HG02884 (cell line): Measurements from ENCODE around the gene TRIM72.
"Not testable (repeated sequence)": the region's sequence is repeated elsewhere in the genome, so short reads cannot be mapped to it uniquely, and the experiment has no call there.

Experiments
- ATAC-seq: cut with Tn5 transposase; IDR thresholded peaks from one replicate; pipeline ENCODE4 v1.9.1; 2021; ENCODE audit warnings: mild to moderate bottlenecking, moderate library complexity; ENCODE audit not compliant: unreplicated experiment

The TRIM72 gene

DNA sequence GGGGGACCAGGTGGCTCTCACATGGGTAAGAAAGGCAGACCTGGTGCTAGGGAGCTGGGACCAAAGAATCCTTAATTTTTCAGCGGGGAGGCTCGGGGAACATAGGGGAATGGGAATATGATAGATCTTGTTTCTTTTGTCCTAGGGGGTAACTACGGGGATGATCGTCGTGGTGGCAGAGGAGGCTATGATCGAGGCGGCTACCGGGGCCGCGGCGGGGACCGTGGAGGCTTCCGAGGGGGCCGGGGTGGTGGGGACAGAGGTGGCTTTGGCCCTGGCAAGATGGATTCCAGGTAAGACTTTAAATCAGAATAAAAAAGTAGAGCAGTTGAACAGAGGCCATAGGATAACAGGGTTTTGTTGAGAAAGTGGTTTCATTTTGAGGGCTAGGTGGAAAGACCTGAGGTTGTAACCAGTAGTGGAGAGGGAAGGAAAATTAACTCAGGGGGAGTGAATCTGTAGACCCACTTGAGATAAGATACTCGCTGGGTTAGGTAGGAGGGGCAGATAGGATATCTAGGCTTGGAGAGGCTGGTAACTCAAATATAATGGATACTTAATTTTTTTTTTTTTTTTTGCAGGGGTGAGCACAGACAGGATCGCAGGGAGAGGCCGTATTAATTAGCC lies 23.0 kb upstream of the TRIM72 start:
- no peak for ATAC-seq

DNA sequence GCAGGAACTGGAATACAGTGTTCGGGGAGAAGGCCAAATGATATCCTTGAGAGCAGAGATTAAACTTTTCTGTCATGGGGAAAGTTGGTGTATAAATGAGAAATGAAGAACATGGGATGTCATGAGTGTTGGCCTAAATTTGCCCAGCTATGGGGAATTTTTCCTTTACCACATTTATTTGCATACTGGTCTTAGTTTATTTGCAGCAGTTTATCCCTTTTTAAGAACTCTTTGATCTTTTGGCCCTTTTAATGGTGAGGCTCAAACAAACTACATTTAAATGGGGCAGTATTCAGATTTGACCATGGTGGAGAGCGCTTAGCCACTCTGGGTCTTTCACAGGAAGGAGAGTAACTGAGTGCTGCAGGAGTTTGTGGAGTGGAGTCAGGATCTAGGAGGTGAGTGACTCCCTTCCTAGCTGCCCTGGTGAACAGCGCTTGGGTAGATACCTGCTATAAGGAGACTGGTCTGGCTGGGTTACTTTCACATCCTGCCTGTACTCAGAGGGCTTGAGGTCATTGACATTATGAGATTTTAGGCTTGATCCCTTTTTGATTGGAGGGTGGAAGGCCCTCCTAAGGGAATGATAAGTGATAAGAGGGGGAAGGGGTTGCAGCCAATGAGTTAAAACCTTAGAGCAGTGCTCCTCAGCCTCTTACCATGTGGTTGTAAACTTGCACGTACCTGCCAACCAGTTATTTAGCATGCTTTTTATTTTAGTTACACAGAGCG lies 22.1 kb upstream of the TRIM72 start:
- no peak for ATAC-seq

DNA sequence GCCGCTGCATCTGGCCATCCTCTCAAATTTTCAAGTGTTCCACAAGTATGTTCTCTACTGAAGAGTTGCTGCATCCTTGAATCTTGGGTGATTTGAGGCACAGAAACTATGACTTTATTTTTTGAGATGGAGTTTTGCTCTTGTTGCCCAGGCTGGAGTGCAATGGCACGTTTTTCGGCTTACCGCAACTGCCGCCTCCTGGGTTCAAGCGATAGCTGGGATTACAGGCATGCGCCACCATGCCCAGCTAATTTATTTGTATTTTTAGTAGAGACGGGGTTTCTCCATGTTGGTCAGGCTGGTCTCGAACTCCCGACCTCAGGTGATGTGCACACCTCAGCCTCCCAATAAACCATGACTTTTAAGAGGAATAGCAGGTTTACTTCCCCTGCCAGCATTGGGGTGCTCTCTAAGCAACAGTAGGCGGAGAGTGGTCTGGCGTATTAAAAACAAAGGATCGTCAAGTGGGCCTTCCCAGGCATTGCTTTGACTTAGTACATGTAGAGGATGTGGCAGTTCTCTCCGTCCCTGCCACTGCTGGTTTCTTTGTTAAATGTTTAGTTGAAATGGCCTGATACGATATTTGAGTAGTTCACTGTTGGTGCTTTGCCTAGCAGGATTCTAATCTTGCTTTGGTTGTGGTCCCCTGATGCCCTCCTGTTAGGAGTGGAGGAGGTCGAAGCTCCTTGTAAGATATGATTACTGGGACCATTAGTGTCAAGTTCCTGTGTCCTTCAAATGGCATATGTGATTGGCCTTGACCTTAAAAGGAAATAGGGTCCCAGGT lies 20.9 kb upstream of the TRIM72 start:
- ATAC-seq = no peak

DNA sequence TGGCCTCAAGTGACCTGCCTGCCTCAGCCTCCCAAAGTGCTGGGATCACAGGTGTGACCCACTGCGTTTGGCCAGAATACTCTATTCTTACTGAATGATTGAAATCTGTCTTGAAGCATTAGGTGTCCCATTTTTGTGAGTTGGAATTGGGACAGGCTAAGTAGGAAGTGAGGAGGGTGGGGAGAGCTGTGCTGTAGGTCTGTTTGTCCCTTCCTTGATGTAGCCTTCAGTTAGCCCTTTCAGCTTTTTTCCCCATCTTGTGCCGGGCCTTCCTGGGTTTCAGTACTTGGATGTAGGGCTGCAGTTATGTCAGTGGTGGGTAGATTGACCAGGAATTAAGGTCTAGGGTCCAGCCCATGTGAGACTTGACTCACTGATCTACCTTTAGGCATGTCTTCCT lies 20.0 kb upstream of the TRIM72 start:
- no peak for ATAC-seq

DNA sequence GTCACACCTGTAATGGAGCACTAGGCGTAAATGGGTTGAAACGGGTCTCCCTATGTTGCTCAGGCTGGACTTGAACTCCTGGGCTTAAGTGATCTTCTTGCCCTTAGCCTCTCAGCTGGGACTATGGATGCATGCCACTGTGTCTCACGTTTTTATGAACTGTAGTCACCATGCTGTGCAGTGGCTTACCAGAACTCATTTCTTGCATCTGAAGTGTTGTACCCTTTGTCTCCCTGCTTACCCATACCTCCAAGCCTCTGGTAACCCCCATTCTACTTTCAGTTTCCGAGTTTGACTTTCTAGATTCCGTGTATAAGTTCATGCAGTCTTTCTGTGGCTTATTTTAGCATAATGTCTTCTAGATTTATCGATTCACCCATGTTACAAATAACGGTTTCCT lies 19.0 kb upstream of the TRIM72 start:
- ATAC-seq = no peak

DNA sequence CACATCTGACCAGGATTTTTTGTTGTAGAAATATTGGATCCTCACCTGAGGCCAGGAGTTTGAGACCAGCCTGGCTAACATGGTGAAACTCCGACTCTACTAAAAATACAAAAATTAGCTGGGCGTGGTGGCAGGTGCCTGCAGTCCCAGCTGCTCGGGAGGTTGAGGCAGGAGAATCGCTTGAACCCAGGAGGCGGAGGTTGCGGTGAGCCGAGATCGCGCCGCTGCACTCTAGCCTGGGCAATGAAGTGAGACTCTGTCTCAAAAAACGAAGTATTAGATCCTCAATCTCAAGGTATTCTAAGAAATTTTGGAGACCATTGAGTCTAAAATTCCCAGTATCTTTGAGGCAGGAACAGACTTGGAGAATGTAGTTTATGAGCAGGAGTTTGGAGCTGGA lies 18.1 kb upstream of the TRIM72 start:
- ATAC-seq = not testable (repeated sequence)

DNA sequence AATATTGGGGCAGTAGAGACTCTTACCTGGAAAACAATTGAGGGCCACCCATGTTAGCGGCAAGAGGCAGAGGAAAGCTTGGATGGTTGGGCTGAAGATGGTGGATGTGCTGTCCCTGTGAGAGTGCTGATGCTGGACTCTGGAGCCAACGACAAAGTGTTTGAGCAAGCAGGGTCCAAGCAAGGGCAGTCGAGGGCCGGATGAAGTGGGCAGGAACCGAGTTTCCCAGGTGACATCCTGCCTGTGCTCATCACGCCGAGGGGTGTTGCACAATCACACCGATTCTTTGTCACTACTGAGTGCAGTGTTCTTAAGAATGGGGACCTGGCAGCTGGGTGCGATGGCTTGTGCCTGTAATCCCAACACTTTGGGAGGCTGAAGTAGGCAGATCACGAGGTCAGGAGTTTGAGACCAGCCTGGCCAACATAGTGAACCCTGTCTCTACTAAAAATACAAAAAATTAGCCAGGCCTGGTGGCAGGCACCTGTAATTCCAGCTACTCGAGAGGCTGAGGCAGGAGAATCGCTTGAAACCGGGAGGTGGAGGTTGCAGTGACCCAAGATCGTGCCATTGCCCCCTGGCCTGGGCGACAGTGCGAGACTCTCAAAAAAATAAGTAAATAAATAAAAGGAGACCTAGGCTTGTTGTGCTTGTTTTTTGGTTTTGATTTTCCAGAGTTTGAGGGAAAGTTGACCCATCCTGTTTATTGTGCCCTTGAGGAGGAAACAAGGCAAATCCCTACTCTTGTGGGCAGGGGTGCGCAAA lies 17.4 kb upstream of the TRIM72 start:
- no peak for ATAC-seq

DNA sequence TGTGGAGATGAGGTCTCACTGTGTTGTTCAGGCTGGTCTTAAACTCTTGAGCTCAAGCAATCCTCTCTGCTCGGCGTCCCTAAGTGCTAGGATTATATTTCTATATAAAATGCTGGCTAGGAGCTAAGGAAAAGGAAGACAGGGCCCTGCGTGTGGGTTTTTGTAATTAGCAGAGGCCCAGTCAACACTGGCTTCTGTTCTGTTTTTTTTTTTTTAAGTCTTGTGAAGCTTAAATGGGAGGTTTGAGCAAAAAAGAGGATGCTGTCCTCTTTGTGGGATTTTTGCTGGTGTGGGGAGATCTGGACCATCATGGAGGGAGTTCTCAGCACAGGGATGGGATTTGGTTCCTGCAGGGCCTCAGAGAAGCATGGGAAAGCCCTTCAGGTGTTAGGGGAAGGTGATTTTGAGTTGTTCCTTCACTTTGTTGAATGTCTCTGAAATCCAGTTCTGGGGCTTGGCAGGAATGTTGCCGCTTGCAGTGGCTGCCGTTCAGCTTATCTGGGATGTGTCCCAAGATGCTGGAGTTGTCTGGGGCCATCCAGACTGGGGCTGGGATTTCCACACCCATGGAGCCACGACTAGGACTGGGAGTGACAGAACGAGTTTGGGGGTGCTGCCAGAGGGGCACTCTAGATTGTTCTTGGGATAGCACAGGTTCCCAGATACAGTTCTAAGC lies 15.6 kb upstream of the TRIM72 start:
- no peak for ATAC-seq

DNA sequence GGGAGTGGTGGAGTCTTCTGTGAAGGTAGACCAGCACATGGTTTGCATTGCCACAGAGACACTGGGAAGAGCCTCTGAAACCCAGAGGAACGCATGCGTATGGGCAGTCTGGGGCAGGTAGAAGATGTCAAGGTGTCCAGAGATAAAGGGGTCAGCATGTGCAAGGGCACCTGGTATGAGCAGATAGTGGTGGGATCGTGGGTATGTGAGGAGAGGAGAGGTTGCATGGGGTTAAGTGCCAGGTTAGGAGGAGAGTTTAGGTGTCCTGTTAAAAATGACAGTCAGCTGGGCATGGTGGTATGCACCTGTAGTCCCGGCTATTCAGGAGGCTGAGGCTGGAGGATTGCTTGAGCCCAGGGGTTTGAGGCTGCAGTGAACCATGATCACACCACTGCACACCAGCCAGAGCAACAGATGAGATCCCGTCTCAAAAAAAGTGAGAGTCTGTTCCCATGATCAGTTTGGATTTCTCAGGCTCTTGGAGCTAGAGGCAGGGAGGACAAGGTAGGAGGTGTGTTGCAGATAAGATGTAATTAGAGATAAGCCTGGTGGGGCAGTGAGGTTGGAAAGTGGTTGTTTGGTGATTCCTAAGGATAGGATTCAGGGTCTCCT lies 14.4 kb upstream of the TRIM72 start:
- no peak for ATAC-seq

DNA sequence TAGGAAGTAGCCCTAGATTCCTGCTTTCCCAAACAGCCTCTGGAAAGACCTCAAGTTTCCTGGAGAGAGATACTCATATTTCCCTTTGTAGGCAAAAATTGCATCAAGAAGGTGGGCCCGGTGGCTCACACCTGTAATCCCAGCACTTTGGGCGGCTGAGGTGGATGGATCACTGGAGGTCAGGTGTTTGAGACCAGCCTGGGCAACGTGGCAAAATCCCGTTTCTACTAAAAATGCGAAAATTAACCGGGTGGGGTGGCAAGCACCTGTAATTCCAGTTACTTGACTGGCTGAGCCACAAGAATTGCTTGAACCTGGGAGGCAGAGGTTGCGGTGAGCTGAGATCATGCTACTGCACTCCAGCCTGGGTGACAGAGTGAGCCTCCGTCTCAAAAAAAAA lies 13.8 kb upstream of the TRIM72 start:
- not testable (repeated sequence) for ATAC-seq

DNA sequence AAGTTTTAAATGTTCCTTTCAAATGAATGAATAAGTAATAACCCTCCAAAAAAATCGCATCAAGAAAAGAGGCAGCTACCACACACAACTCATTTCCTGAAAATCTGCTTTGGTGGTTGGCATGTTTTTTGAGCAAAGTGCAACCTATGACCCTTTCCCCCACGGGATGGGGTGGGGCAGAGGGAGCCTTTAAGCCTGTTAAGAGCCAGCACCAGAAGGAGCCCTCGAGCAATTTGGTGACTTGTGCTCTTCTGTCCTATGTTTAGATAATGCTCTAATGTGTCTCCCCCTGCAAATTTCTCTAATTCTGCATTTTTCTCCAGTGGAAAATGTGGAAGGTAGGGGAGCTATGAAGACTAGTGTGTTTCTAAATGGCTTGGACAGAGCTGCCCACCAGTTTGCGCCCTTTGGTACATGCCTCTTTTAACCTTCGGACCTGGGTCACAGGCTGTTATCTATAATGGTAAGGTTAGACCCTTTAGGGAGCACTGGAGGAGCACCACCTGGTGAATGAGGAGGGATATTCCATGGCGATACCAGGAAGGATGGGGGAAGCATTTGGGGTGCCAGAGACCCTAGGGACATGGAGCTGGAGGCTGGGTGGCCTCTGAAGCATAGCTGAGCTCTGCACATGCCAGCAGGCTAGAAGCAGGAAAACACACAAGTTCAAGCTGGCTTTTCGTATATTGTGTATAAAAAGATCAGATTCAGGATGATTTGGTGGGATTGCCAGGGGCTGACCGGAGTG lies 12.9 kb upstream of the TRIM72 start:
- no peak for ATAC-seq

DNA sequence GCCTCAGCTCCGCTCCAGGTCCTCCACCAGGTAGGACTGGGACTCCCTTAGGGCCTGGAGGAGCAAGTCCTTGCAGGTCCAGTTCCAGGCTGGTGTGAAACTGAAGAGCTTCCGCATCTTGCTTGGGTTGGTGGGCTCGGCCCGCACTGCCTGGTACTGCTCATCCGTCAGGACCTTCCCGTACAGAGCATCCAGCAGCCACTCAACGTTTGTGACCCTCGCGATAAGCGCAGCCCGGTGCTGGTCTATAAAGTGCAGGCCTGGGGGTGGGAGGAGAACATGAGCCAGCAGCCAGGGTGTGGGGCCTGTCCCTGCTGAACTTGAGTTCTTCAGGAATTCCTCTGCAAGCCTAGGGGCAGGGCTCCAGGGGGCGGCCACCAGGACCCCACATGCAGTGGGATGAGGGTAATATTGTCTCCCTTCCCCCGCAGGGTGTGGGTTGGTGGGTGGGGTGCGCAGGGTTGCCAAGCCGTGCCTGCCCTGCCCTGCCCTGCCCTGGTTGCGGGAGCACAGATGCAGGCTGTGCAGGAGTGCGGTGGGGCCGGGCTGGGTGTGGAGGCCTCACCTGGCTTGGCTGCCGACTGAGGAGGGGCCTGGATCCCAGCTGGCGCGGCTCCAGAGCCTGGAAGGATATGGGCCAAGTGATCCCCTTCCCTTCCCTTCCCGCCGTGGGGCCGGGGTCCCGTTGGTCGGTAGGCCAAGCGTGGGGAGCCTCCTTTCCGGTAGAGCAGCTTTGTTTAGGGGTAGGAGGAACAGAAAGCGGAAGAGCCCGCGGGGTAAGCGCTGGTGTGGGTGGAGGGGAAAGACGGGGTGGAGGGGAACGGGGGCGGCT lies 12.1 kb upstream of the TRIM72 start:
- ATAC-seq = peak; percentile 43

DNA sequence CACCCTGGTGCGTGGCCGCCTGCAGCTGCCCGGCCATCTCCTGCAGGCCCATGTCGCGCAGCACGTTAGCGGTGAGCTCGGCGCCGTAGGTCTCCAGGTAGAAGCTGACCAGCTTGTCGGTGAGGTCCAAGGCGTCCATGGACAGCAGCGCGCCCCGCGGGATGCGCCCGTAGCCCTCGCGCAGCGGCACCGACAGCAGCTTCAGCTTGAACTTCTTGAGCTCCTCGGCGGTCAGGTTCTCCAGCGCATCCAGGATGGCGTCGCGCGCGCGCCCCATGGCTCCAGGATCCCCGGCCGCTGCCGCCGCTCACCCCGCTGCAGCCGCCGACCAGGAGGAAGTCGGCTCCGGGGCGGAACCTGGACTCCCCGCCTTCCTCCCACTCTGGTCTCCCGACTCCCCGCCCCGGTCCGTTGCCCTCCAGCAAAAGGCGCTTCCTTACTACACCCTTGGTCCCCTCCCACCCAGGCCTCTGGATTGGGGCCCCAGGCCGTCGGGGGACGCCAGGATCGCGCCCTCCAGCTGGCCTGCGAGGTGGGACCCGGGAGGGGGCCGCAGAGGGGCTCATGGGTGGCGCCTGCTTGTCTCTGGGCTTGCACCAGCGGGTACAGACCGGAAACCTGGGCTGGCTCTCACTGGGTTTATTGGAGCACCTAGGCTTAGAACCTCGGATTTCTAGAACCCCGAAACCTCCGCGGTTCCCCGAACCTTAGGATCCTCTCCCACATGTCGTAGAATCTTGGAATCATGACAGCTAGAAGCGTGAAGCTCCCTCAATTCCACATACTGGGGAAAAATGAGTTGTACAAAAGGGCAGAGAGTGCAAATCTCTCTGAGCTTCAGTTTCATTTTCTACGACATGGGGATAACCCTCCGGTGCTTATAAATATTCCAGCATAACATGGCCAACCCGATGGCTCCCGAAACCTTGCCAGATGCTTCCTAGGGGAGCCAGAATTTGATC lies 11.2 kb upstream of the TRIM72 start, which contains the start of gene PYCARD:
PYCARD (minus strand) TSS at position 347 of the 962 bp plus-strand sequence; CDS start at position 277, 70 bp downstream.
- ATAC-seq = peak; percentile 20

DNA sequence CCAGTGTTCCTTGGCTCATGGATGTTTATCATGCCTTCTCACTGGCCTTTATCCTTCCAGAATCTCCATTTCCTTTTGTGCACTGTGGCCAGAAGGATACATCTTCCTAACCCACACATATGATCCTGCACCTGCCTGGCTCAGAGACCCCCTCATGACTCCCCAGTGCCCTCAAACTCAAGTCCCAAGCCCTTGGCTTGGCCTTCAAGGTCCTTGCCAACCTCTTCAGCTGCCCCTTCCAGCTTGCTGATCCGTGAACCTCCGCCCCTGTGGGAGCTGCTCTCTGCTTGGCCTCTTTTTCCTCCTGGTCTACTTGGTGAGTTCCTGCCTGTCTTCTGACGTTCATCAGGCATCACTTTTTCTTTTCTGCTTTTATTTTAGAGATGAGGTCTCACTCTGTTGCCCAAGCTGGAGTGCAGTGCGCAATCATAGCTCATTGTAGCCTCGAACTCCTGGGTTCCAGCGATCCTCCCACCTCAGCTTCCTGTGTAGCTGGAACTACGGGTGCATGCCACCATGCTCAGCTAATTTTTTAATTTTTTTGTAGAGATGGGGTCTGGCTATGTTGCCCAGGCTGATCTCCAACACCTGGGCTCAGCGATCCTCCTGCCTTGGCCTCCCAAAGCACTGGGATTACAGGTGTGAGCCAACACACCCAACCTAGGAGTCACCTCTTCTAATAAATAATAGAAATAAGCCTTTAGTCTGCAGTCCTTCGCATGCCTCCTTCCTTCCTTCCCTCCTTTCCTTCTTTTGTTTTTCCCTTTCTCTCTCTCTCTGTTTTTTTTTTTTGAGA lies 8.8 kb upstream of the TRIM72 start:
- no peak for ATAC-seq

DNA sequence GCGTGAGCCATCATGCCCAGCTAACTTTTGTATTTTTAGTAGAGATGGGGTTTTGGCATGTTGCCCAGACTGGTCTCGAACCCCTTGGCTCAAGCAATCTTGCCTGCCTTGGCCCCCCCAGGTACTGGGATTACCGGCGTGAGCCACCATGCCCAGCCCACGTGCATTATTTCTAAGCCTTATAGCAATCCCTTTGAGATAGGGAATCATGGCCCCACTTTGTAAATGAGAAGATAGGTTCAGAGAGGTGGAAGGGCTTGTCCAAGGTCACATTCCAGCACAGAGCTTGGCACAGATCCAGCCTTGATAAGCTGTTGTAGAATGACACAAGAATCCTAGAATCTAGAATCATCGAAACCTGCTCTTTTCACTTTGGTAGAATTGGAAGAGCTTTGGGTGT lies 7.1 kb upstream of the TRIM72 start:
- no peak for ATAC-seq

DNA sequence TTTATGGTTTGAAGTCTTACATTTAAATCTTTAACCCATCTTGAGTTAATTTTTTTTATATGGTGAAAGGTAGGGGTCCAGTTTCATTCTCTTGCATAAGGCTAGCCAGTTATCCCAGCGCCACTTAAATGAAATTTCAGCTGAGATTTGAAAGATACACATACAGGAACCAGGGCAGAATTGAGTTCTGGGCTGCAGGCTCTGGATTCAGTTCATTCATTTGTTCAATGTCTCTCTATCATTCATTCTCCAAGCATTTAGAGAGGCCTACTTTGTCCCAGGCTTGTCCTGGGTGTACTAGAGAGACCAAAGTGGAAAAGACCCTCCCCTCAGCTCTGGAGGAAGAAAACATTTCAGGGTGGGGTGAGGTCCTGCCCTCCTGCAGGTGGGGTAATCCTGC lies 577 bp upstream of the TRIM72 start:
- no peak for ATAC-seq
